ENCODE data around the gene RAB11FIP2.
"Not testable (repeated sequence)": the region's sequence is repeated elsewhere in the genome, so short reads cannot be mapped to it uniquely, and the experiment has no call there.

RAB11FIP2 gene, protein sequence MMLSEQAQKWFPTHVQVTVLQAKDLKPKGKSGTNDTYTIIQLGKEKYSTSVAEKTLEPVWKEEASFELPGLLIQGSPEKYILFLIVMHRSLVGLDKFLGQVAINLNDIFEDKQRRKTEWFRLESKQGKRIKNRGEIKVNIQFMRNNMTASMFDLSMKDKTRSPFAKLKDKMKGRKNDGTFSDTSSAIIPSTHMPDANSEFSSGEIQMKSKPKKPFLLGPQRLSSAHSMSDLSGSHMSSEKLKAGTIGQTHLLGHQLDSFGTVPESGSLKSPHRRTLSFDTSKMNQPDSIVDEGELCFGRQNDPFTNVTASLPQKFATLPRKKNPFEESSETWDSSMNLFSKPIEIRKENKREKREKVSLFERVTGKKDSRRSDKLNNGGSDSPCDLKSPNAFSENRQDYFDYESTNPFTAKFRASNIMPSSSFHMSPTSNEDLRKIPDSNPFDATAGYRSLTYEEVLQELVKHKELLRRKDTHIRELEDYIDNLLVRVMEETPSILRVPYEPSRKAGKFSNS

DNA sequence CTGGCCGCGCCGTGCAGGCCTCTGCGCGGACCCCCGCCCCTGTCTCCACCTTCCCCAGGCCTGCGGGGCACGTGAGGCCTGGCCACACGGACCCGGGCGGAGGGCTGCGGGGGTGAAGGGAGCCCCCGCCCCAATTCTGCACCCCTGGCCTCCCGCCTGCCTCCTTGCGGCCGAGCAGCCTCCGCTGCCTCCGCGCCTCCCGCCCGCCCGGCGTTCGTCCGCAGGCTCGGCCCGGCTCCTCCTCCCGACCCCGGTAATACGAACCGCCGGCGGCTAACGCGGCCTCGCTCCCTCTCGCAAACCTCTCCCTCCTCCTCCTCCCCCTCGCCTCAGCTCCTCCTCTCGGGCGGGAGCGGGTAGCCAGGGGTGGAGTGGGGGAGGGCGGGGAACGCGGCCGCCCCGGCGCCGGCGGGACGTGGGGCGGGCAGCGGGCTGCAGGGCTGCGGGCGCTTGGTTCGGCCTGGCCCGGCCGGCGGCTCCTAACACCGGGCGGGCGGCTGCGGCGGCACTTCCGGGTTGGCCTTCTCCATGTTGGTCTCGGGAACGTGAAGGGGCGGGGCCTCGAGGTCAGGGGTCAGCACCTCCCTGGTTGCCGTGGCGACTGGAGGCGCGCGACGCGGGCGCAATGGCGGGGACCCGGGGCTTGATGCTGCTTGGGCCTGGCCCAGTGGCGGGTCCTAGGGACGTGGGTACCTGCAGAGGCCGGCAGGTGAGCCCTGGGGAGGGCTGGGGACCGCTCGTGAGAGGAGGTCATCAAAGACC, at the start of gene RAB11FIP2:
Gene RAB11FIP2 (minus strand): TSS at position 547 of the 762 bp plus-strand sequence. CDS start 778 bp downstream, outside the sequence.
- H3K4me3 ChIP-seq (replicated peaks; ENCODE audit: low read depth, low read length): peak within 1 kb of the TSS; percentile 62
- peak; percentile 23 for TF ChIP-seq CTCF (IDR thresholded peaks at IDR 0.05; ENCODE audit: low read depth, low read length, missing control alignments)
- DNase-seq (ENCODE audit: extremely low read depth, low read depth): peak; percentile 53

- TF ChIP-seq CTCF (IDR thresholded peaks at IDR 0.05; ENCODE audit: low read depth, low read length, missing control alignments): no peak
Measured at GRCh38 chr10:118096022-118096421, 49.3 kb upstream of the RAB11FIP2 start.

GRCh38 chr10:118092209-118092608, 45.5 kb upstream of the RAB11FIP2 start:
- H3K4me3 ChIP-seq (replicated peaks; ENCODE audit: low read depth, low read length): no peak overlapping the region
- DNase-seq (ENCODE audit: extremely low read depth, low read depth): no peak
- TF ChIP-seq CTCF (IDR thresholded peaks at IDR 0.05; ENCODE audit: low read depth, low read length, missing control alignments): no peak

More at GRCh38 chr10:118096022-118096421, 49.3 kb upstream of the RAB11FIP2 start:
- no peak for DNase-seq (ENCODE audit: extremely low read depth, low read depth)
- H3K4me3 ChIP-seq (replicated peaks; ENCODE audit: low read depth, low read length): no peak overlapping the region

DNA sequence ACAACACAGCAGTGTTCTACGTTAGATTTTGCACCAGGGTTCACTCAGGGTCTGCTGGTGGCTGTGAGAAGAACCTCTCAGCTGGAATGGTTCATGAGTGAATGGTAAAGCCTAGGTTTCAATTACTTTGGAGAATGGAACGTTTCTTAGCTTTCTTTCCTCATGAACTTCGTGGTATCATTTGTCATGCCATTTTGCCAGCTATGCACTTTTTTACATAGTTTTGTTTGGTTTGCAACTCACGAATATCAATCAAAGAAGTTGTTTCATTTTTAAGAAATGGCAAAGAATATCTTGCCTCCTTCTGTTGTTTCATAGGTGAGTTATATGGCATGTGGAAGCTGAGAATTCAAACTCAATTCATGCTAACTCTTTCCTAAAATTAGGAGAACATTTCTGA, 34.1 kb upstream of the RAB11FIP2 start:
- no peak overlapping the region for H3K4me3 ChIP-seq (replicated peaks; ENCODE audit: low read depth, low read length)
- TF ChIP-seq CTCF (IDR thresholded peaks at IDR 0.05; ENCODE audit: low read depth, low read length, missing control alignments): no peak
- no peak for DNase-seq (ENCODE audit: extremely low read depth, low read depth)

DNA sequence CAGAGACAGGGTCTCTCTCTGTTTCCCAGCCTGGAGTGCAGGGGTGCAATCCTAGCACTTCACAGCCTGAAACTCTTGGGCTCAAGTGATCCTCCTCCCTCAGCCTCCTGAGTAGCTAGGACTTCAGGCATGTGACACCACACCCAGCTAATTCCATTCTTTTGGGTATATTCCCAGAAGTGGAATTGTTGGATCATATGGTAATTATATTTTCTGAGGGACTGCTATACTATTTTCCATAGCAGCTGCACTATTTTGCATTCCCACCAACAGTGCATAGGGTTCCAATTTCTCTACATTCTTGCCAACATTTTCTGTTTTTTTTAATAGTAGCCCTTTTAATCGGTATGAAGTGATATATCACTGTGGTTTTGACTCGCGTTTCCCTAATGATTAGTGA, 30.0 kb upstream of the RAB11FIP2 start:
- H3K4me3 ChIP-seq (replicated peaks; ENCODE audit: low read depth, low read length): no peak overlapping the region
- no peak for TF ChIP-seq CTCF (IDR thresholded peaks at IDR 0.05; ENCODE audit: low read depth, low read length, missing control alignments)
- DNase-seq (ENCODE audit: extremely low read depth, low read depth): no peak

GRCh38 chr10:118072840-118073239, 26.1 kb upstream of the RAB11FIP2 start:
- no peak for DNase-seq (ENCODE audit: extremely low read depth, low read depth)
- TF ChIP-seq CTCF (IDR thresholded peaks at IDR 0.05; ENCODE audit: low read depth, low read length, missing control alignments): no peak
- no peak overlapping the region for H3K4me3 ChIP-seq (replicated peaks; ENCODE audit: low read depth, low read length)

GRCh38 chr10:118067389-118067788, 20.6 kb upstream of the RAB11FIP2 start:
- DNase-seq (ENCODE audit: extremely low read depth, low read depth); H3K4me3 ChIP-seq (replicated peaks; ENCODE audit: low read depth, low read length): not testable (repeated sequence)

All from HFF-Myc (cell line).